Measurements from ENCODE around the gene SYT11.

SYT11 gene

GRCh38 chr1:155844860-155845421 lies 14.4 kb upstream of the SYT11 start:
- H3K9me3 ChIP-seq (ENCODE audit: control insufficient read depth, insufficient read depth, low read length): no peaks in the 10 kb centered on the region
- no peak overlapping the region for H3K9ac ChIP-seq (ENCODE audit: low read depth, low read length)
- H3K27me3 ChIP-seq (ENCODE audit: control insufficient read depth, insufficient read depth, low read length): no peaks in the 10 kb centered on the region
- H3K36me3 ChIP-seq (ENCODE audit: control insufficient read depth, insufficient read depth, low read length): peaks cover 7% of the 10 kb centered on the region
- no peak overlapping the region for H3K4me3 ChIP-seq (ENCODE audit: low read depth, low read length)
- no peaks in the 10 kb centered on the region for H3K4me1 ChIP-seq (ENCODE audit: control insufficient read depth, insufficient read depth, low read length)

- H3K36me3 ChIP-seq (ENCODE audit: control insufficient read depth, insufficient read depth, low read length): peaks cover 10% of the 10 kb centered on the region
- no peak overlapping the region for H3K4me3 ChIP-seq (ENCODE audit: low read depth, low read length)
- H3K9ac ChIP-seq (ENCODE audit: low read depth, low read length): no peak overlapping the region
Observed at GRCh38 chr1:155847823-155848529, 11.4 kb upstream of the SYT11 start.

GRCh38 chr1:155850345-155850744 lies 9.0 kb upstream of the SYT11 start:
- no peaks in the 10 kb centered on the region for H3K4me1 ChIP-seq (ENCODE audit: control insufficient read depth, insufficient read depth, low read length)
- H3K9me3 ChIP-seq (ENCODE audit: control insufficient read depth, insufficient read depth, low read length): no peaks in the 10 kb centered on the region
- no peak overlapping the region for H3K9ac ChIP-seq (ENCODE audit: low read depth, low read length)
- peaks cover 12% of the 10 kb centered on the region for H3K36me3 ChIP-seq (ENCODE audit: control insufficient read depth, insufficient read depth, low read length)
- H3K4me3 ChIP-seq (ENCODE audit: low read depth, low read length): no peak overlapping the region
- no peaks in the 10 kb centered on the region for H3K27me3 ChIP-seq (ENCODE audit: control insufficient read depth, insufficient read depth, low read length)

More at GRCh38 chr1:155847823-155848529, 11.4 kb upstream of the SYT11 start:
- H3K27me3 ChIP-seq (ENCODE audit: control insufficient read depth, insufficient read depth, low read length): no peaks in the 10 kb centered on the region
- H3K4me1 ChIP-seq (ENCODE audit: control insufficient read depth, insufficient read depth, low read length): no peaks in the 10 kb centered on the region
- no peaks in the 10 kb centered on the region for H3K9me3 ChIP-seq (ENCODE audit: control insufficient read depth, insufficient read depth, low read length)

GRCh38 chr1:155856257-155856974 lies 3.0 kb upstream of the SYT11 start:
- peak overlapping the region; percentile 88 for H3K9ac ChIP-seq (ENCODE audit: low read depth, low read length)
- H3K4me1 ChIP-seq (ENCODE audit: control insufficient read depth, insufficient read depth, low read length): peaks cover 7% of the 10 kb centered on the region

GRCh38 chr1:155856975-155857930 lies 2.1 kb upstream of the SYT11 start, which contains the start of gene GON4L:
Gene GON4L (minus strand): TSS chr1:155857214. CDS start chr1:155853780, 3,434 bp downstream.
- no peaks in the 10 kb centered on the region for H3K27me3 ChIP-seq (ENCODE audit: control insufficient read depth, insufficient read depth, low read length)
- H3K4me1 ChIP-seq (ENCODE audit: control insufficient read depth, insufficient read depth, low read length): peaks cover 7% of the 10 kb centered on the region
- H3K9me3 ChIP-seq (ENCODE audit: control insufficient read depth, insufficient read depth, low read length): no peaks in the 10 kb centered on the region
- peak within 1 kb of the TSS; percentile 88 for H3K9ac ChIP-seq (ENCODE audit: low read depth, low read length)
- peaks cover 8% of the 10 kb centered on the region for H3K36me3 ChIP-seq (ENCODE audit: control insufficient read depth, insufficient read depth, low read length)
- peak within 1 kb of the TSS; percentile 98 for H3K4me3 ChIP-seq (ENCODE audit: low read depth, low read length)

More at GRCh38 chr1:155856257-155856974, 3.0 kb upstream of the SYT11 start:
- Histone ChIP-seq H3K9me3 (ENCODE audit: control insufficient read depth, insufficient read depth, low read length) (no peaks in the 10 kb centered on the region), H3K36me3 (ENCODE audit: control insufficient read depth, insufficient read depth, low read length) (peaks cover 8% of the 10 kb centered on the region), H3K27me3 (ENCODE audit: control insufficient read depth, insufficient read depth, low read length) (no peaks in the 10 kb centered on the region), H3K4me3 (ENCODE audit: low read depth, low read length) (peak overlapping the region; percentile 98)

- H3K9ac ChIP-seq (ENCODE audit: low read depth, low read length): no peak overlapping the region
- peaks cover 7% of the 10 kb centered on the region for H3K4me1 ChIP-seq (ENCODE audit: control insufficient read depth, insufficient read depth, low read length)
- peak overlapping the region; percentile 53 for H3K4me3 ChIP-seq (ENCODE audit: low read depth, low read length)
- no peaks in the 10 kb centered on the region for H3K36me3 ChIP-seq (ENCODE audit: control insufficient read depth, insufficient read depth, low read length)
- H3K9me3 ChIP-seq (ENCODE audit: control insufficient read depth, insufficient read depth, low read length): no peaks in the 10 kb centered on the region
- no peaks in the 10 kb centered on the region for H3K27me3 ChIP-seq (ENCODE audit: control insufficient read depth, insufficient read depth, low read length)
Observed at GRCh38 chr1:155858800-155859233, 550 bp upstream of the SYT11 start.

- Histone ChIP-seq H3K4me1 (ENCODE audit: control insufficient read depth, insufficient read depth, low read length) (peaks cover 7% of the 10 kb centered on the region), H3K36me3 (ENCODE audit: control insufficient read depth, insufficient read depth, low read length) (no peaks in the 10 kb centered on the region), H3K9ac (ENCODE audit: low read depth, low read length) (peak overlapping the region; percentile 55), H3K9me3 (ENCODE audit: control insufficient read depth, insufficient read depth, low read length) (no peaks in the 10 kb centered on the region), H3K27me3 (ENCODE audit: control insufficient read depth, insufficient read depth, low read length) (no peaks in the 10 kb centered on the region), H3K4me3 (ENCODE audit: low read depth, low read length) (peak overlapping the region; percentile 83)
Observed at GRCh38 chr1:155859881-155860871, 809 bp downstream of the SYT11 start.

GRCh38 chr1:155860970-155861510 lies 1.7 kb downstream of the SYT11 start:
- peak overlapping the region; percentile 83 for H3K4me3 ChIP-seq (ENCODE audit: low read depth, low read length)
- H3K4me1 ChIP-seq (ENCODE audit: control insufficient read depth, insufficient read depth, low read length): peaks cover 7% of the 10 kb centered on the region
- H3K9me3 ChIP-seq (ENCODE audit: control insufficient read depth, insufficient read depth, low read length): no peaks in the 10 kb centered on the region
- H3K9ac ChIP-seq (ENCODE audit: low read depth, low read length): peak overlapping the region; percentile 55
- H3K27me3 ChIP-seq (ENCODE audit: control insufficient read depth, insufficient read depth, low read length): no peaks in the 10 kb centered on the region
- H3K36me3 ChIP-seq (ENCODE audit: control insufficient read depth, insufficient read depth, low read length): no peaks in the 10 kb centered on the region

GRCh38 chr1:155861896-155862295 lies 2.5 kb downstream of the SYT11 start:
- H3K4me3 ChIP-seq (ENCODE audit: low read depth, low read length): no peak overlapping the region
- H3K4me1 ChIP-seq (ENCODE audit: control insufficient read depth, insufficient read depth, low read length): peaks cover 7% of the 10 kb centered on the region
- H3K9ac ChIP-seq (ENCODE audit: low read depth, low read length): no peak overlapping the region
- no peaks in the 10 kb centered on the region for H3K9me3 ChIP-seq (ENCODE audit: control insufficient read depth, insufficient read depth, low read length)
- H3K36me3 ChIP-seq (ENCODE audit: control insufficient read depth, insufficient read depth, low read length): no peaks in the 10 kb centered on the region
- H3K27me3 ChIP-seq (ENCODE audit: control insufficient read depth, insufficient read depth, low read length): no peaks in the 10 kb centered on the region

- no peak overlapping the region for H3K4me3 ChIP-seq (ENCODE audit: low read depth, low read length)
- H3K9ac ChIP-seq (ENCODE audit: low read depth, low read length): no peak overlapping the region
- H3K9me3 ChIP-seq (ENCODE audit: control insufficient read depth, insufficient read depth, low read length): no peaks in the 10 kb centered on the region
- H3K27me3 ChIP-seq (ENCODE audit: control insufficient read depth, insufficient read depth, low read length): no peaks in the 10 kb centered on the region
- H3K4me1 ChIP-seq (ENCODE audit: control insufficient read depth, insufficient read depth, low read length): peaks cover 7% of the 10 kb centered on the region
- H3K36me3 ChIP-seq (ENCODE audit: control insufficient read depth, insufficient read depth, low read length): no peaks in the 10 kb centered on the region
Observed at GRCh38 chr1:155864393-155864792, 5.0 kb downstream of the SYT11 start.
